ENCODE data around the gene MAGEB1.

- TF ChIP-seq CTCF (IDR thresholded peaks at IDR 0.05), result no peak
- TF ChIP-seq REST (IDR thresholded peaks at IDR 0.05; ENCODE audit: insufficient read depth in 1 of 2, low read depth in 2 of 2, low read length in 1 of 2), result no peak
- no peak for TF ChIP-seq POLR2AphosphoS5 (IDR thresholded peaks at IDR 0.05; ENCODE audit: low read depth, low read length)
- no peak for TF ChIP-seq TCF7L2 (IDR thresholded peaks at IDR 0.05; ENCODE audit: low read depth, low read length)
- TF ChIP-seq SIN3A (IDR thresholded peaks at IDR 0.05; ENCODE audit: borderline replicate concordance, insufficient read depth, low read depth, low read length), result no peak
Observed at GRCh38 chrX:30212172-30212571, 34.8 kb upstream of the MAGEB1 start.

Measured in Panc1 (cell line).